ENCODE measurements around the gene OTOP3. TPM values are rescaled to one million over a fixed set of nuclear protein-coding genes. Genes with fewer than 3 reads are reported as not detected.

OTOP3 gene
- total and polyA plus RNA-seq, 2 experiments from 2014 or later, result not detected

GRCh38 chr17:74971069-74971841, 35.6 kb downstream of the OTOP3 start:
- Histone ChIP-seq H3K9me2 (ENCODE audit: insufficient read depth) (no peaks in the 10 kb centered on the region), H3K4me1 (ENCODE audit: insufficient read depth) (peaks cover 8% of the 10 kb centered on the region; the same call in 1 of the 2 replicates), H2AFZ (0 out of 2 replicates have a peak overlapping the region, but pooled peaks have one; percentile 66), H3K27ac (ENCODE audit: low read depth) (no peak overlapping the region), H4K20me1 (replicated peaks; ENCODE audit: insufficient read depth) (no peaks in the 10 kb centered on the region), H3K79me2 (replicated peaks; ENCODE audit: insufficient read depth) (no peaks in the 10 kb centered on the region), H3K27me3 (ENCODE audit: insufficient read depth) (peaks cover 53% of the 10 kb centered on the region), H3F3A (replicated peaks; ENCODE audit: low read depth) (no peaks in the 10 kb centered on the region), H3K4me3 (peak overlapping the region; percentile 75), H3K36me3 (ENCODE audit: insufficient read depth) (no peaks in the 10 kb centered on the region), H3K4me2 (peak overlapping the region; percentile 90)
- ATAC-seq (no peak), DNase-seq (ENCODE audit: low spot score) (no peak)
- Mint-ChIP-seq H3K36me3 (ENCODE audit: low read depth) (no peaks in the 10 kb centered on the region; the same call in 2 of the 3 replicates), H3K4me3 (peak overlapping the region; percentile 73), H3K9me3 (no peaks in the 10 kb centered on the region), H3K27ac (no peak overlapping the region), H3K4me1 (peaks cover 11% of the 10 kb centered on the region), H3K27me3 (ENCODE audit: insufficient read depth, low read depth, poor library complexity) (peaks cover 53% of the 10 kb centered on the region)
- TF ChIP-seq EZH2 (IDR thresholded peaks at IDR 0.05; ENCODE audit: low read depth, unreplicated experiment) (no peak), JUNB (IDR thresholded peaks at IDR 0.05; ENCODE audit: unreplicated experiment) (no peak), ZNF114 (CRISPR knock-in tag; IDR thresholded peaks at IDR 0.05) (no peak), STAT1 (IDR thresholded peaks at IDR 0.05; ENCODE audit: unreplicated experiment) (no peak), ZNF331 (CRISPR knock-in tag; IDR thresholded peaks at IDR 0.05; ENCODE audit: low read depth) (no peak), NANOG (IDR thresholded peaks at IDR 0.05; ENCODE audit: borderline replicate concordance) (no peak)
- TF ChIP-seq, protein P1, sequence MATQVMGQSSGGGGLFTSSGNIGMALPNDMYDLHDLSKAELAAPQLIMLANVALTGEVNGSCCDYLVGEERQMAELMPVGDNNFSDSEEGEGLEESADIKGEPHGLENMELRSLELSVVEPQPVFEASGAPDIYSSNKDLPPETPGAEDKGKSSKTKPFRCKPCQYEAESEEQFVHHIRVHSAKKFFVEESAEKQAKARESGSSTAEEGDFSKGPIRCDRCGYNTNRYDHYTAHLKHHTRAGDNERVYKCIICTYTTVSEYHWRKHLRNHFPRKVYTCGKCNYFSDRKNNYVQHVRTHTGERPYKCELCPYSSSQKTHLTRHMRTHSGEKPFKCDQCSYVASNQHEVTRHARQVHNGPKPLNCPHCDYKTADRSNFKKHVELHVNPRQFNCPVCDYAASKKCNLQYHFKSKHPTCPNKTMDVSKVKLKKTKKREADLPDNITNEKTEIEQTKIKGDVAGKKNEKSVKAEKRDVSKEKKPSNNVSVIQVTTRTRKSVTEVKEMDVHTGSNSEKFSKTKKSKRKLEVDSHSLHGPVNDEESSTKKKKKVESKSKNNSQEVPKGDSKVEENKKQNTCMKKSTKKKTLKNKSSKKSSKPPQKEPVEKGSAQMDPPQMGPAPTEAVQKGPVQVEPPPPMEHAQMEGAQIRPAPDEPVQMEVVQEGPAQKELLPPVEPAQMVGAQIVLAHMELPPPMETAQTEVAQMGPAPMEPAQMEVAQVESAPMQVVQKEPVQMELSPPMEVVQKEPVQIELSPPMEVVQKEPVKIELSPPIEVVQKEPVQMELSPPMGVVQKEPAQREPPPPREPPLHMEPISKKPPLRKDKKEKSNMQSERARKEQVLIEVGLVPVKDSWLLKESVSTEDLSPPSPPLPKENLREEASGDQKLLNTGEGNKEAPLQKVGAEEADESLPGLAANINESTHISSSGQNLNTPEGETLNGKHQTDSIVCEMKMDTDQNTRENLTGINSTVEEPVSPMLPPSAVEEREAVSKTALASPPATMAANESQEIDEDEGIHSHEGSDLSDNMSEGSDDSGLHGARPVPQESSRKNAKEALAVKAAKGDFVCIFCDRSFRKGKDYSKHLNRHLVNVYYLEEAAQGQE (IDR thresholded peaks at IDR 0.05; ENCODE audit: unreplicated experiment), result no peak

DNA sequence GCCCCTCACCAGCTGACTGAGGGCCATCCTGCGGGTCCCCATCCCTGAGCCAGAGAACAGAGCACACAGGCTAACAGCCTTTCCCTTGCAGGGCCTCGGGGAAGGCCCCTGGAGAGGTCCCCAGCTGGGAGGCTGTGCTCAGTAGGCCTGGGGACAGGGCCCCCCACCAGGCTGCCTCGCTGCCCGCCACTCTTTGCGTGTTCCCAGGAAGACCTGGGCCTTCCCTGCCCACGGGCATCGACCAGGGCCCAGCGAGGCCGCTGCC, 36.1 kb downstream of the OTOP3 start:
- Mint-ChIP-seq H3K27ac (no peak overlapping the region), H3K4me3 (peak overlapping the region; percentile 73; the same call in 2 of the 3 replicates), H3K36me3 (ENCODE audit: low read depth) (no peaks in the 10 kb centered on the region; the same call in 2 of the 3 replicates), H3K4me1 (peaks cover 11% of the 10 kb centered on the region), H3K9me3 (no peaks in the 10 kb centered on the region), H3K27me3 (ENCODE audit: insufficient read depth, low read depth, poor library complexity) (peaks cover 52% of the 10 kb centered on the region)
- Histone ChIP-seq H3K4me2 (peak overlapping the region; percentile 90), H3K9me2 (ENCODE audit: insufficient read depth) (no peaks in the 10 kb centered on the region), H3K27ac (ENCODE audit: low read depth) (no peak overlapping the region), H2AFZ (0 out of 2 replicates have a peak overlapping the region, but pooled peaks have one; percentile 66), H4K20me1 (replicated peaks; ENCODE audit: insufficient read depth) (no peaks in the 10 kb centered on the region), H3K4me1 (ENCODE audit: insufficient read depth) (peaks cover 8% of the 10 kb centered on the region; the same call in 1 of the 2 replicates), H3K27me3 (ENCODE audit: insufficient read depth) (peaks cover 53% of the 10 kb centered on the region), H3K79me2 (replicated peaks; ENCODE audit: insufficient read depth) (no peaks in the 10 kb centered on the region), H3K4me3 (peak overlapping the region; percentile 75), H3F3A (replicated peaks; ENCODE audit: low read depth) (no peaks in the 10 kb centered on the region), H3K36me3 (ENCODE audit: insufficient read depth) (no peaks in the 10 kb centered on the region)
- DNase-seq (ENCODE audit: low spot score), result no peak
- peak; percentile 14 for ATAC-seq
- no peak for TF ChIP-seq POLR2AphosphoS5 (IDR thresholded peaks at IDR 0.05; ENCODE audit: low read depth)
- no peak for TF ChIP-seq ZNF114 (CRISPR knock-in tag; IDR thresholded peaks at IDR 0.05)
- TF ChIP-seq ZNF331 (CRISPR knock-in tag; IDR thresholded peaks at IDR 0.05; ENCODE audit: low read depth), result no peak
- no peak for TF ChIP-seq EZH2 (IDR thresholded peaks at IDR 0.05; ENCODE audit: low read depth, unreplicated experiment)
- no peak for TF ChIP-seq ZNF462 (CRISPR knock-in tag; IDR thresholded peaks at IDR 0.05)

All from GM23338 (cell line).